Ovary (tissue), 9 donors: ENCODE measurements around the gene PXMP4. TPM values are rescaled to one million over a fixed set of nuclear protein-coding genes. Genes with fewer than 3 reads are reported as not detected.

ENCODE experiments used
- DNase-seq, 5 donors: peaks; one replicate each; pipeline ENCODE4 v3.0.0-alpha.2; 2019 to 2020
- H3K27ac ChIP-seq, 2 donors: fragments of 200-600 bp; one replicate each; pipeline versions ENCODE4 v1.5.1 to v1.8.0; 2019 to 2022
- H3K27me3 ChIP-seq: fragments of 200-600 bp; one replicate; pipeline ENCODE4 v1.8.0; 2022
- H3K36me3 ChIP-seq: fragments of 200-600 bp; sonication (generic); one replicate; pipeline ENCODE4 v1.5.1; 2019
- H3K4me1 ChIP-seq: one replicate; pipeline ENCODE4 v1.8.1; 2013; ENCODE audit warnings: mild to moderate bottlenecking, moderate library complexity; ENCODE audit not compliant: insufficient read depth
- H3K4me3 ChIP-seq: fragments of 200-600 bp; sonication (generic); one replicate; pipeline ENCODE4 v1.5.1; 2017
- H3K9me3 ChIP-seq, 2 donors: fragments of 200-600 bp in 1 of 2; sonication (generic) in 1 of 2; one replicate each; pipeline versions ENCODE4 v1.5.1 to v1.8.1; 2013 to 2019; ENCODE audit warnings: mild to moderate bottlenecking in 1 of 2, moderate library complexity in 1 of 2
- EP300 ChIP-seq: sonication (generic); formaldehyde crosslinking; IDR thresholded peaks from one replicate; pipeline ENCODE4 v1.6.1; 2017; ENCODE audit warnings: antibody characterized with exemption
- POLR2A ChIP-seq: fragments of 450-650 bp; IDR thresholded peaks from one replicate; pipeline ENCODE4 v1.6.1; 2017; ENCODE audit warnings: antibody characterized with exemption, mild to moderate bottlenecking, moderate library complexity
- WGBS, 3 donors: extraction: QIAGEN DNeasy Blood & Tissue Kit in 1 of 3; methylation state at CpG; one replicate each; pipeline versions ENCODE4 v1.1.5 to v1.1.7; 2013 to 2017; 5-methylcytosine and 5-hydroxymethylcytosine counted together
- intact Hi-C, 4 donors: fragments of 100-400 bp; cut with DNase I; formaldehyde crosslinking; loops; one replicate each; pipeline versions ENCODE4 v1.11.0 to v1.15.1; 2022 to 2023
- polyA plus RNA-seq, 2 donors: library from polyadenylated mRNA; stranded (reverse); fragments of 200-250 nt in 1 of 2; fragments of 350-450 nt in 1 of 2; fragmentation: Illumina TruSeq in 1 of 2; extraction: RNeasy Lipid Tissue Mini Kit (QIAGEN cat#74804) in 1 of 2; gene quantifications; one replicate each; pipeline ENCODE4 v1.2.3, GENCODE V29; 2013 to 2014
- total RNA-seq, 7 donors: library from RNA; depleted of rRNA in 2 of 7; stranded (reverse); fragments of >200 nt in 2 of 7; fragmentation: NEBNext Ultra II Directional in 3 of 7; extraction: Animal tissue kit (Norgen Biotek cat#: 25700) in 3 of 7; gene quantifications; one replicate each; pipeline versions ENCODE4 v1.1.0 to v1.2.4, GENCODE V29; 2016 to 2023
- TF ChIP-seq, protein P1 (sequence below), 3 donors: fragments of 450-650 bp in 2 of 3; fragments of 200-600 bp in 1 of 3; IDR thresholded peaks; one replicate each; pipeline versions ENCODE4 v1.5.1 to v1.8.0; 2016 to 2022; ENCODE audit warnings: antibody characterized with exemption in 3 of 3, mild to moderate bottlenecking in 1 of 3
- donor health status: DM: no; HTN: no; CAD: no; lungs with moderate emphysema.
- donor health status: DM: no; HTN: no; CAD: no.
- donor health status: Bipolar disorder and iron deficiency.
- donor health status: DM: yes; HTN: yes; CAD: no.
- donor health status: DM: no; HTN: no; CAD: no.
- donor health status: DM: yes; HTN: yes; CAD: no.

Gene PXMP4
- total and polyA plus RNA-seq, 9 donors: 3.4 to 15.1 (median 10.3) TPM

- no peak for TF ChIP-seq EP300
- TF ChIP-seq POLR2A: no peak
- TF ChIP-seq, protein P1, sequence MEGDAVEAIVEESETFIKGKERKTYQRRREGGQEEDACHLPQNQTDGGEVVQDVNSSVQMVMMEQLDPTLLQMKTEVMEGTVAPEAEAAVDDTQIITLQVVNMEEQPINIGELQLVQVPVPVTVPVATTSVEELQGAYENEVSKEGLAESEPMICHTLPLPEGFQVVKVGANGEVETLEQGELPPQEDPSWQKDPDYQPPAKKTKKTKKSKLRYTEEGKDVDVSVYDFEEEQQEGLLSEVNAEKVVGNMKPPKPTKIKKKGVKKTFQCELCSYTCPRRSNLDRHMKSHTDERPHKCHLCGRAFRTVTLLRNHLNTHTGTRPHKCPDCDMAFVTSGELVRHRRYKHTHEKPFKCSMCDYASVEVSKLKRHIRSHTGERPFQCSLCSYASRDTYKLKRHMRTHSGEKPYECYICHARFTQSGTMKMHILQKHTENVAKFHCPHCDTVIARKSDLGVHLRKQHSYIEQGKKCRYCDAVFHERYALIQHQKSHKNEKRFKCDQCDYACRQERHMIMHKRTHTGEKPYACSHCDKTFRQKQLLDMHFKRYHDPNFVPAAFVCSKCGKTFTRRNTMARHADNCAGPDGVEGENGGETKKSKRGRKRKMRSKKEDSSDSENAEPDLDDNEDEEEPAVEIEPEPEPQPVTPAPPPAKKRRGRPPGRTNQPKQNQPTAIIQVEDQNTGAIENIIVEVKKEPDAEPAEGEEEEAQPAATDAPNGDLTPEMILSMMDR (IDR thresholded peaks at IDR 0.05): no peak
- H3K27me3 ChIP-seq: no peaks in the 10 kb centered on the region
- no peaks in the 10 kb centered on the region for H3K9me3 ChIP-seq
- H3K4me1 ChIP-seq: peaks cover 41% of the 10 kb centered on the region
- H3K4me3 ChIP-seq: no peak overlapping the region
- H3K27ac ChIP-seq: peak overlapping the region; percentile 93 to 97
- WGBS, 3 donors: 30 to 62% (median 34%) methylated on average over 10 to 15 of the region's 15 CpGs
- DNase-seq: peak; percentile 82 to 89 (median 84)
- H3K36me3 ChIP-seq: no peaks in the 10 kb centered on the region
- intact Hi-C loops: loop anchor here in 2 of 4 donors (5.0 to 10.0 kb wide), 2 partner anchors 54 to 137 kb away; partner anchors contain the start of genes CHMP4B (in 1 of the 2) and ZNF341 (in 1 of the 2)
These were observed 42.0 kb downstream of the PXMP4 start for GRCh38 chr20:33677991-33678702.

- WGBS, 3 donors: 79 to 87% (median 86%) methylated on average over 29 to 31 of the region's 31 CpGs
- H3K4me1 ChIP-seq: peaks cover 46% of the 10 kb centered on the region
- no peaks in the 10 kb centered on the region for H3K9me3 ChIP-seq
- no peaks in the 10 kb centered on the region for H3K27me3 ChIP-seq
- intact Hi-C loops: loop anchor here in 2 of 4 donors (5.0 to 10.0 kb wide), 2 partner anchors 55 to 138 kb away; partner anchors contain the start of genes CHMP4B (in 1 of the 2) and ZNF341 (in 1 of the 2)
- peak overlapping the region; percentile 93 to 97 for H3K27ac ChIP-seq
- TF ChIP-seq, protein P1 (IDR thresholded peaks at IDR 0.05): no peak
- no peak overlapping the region for H3K4me3 ChIP-seq
- H3K36me3 ChIP-seq: no peaks in the 10 kb centered on the region
- peak in 4 of 5 donors; percentile 22 to 65 (median 56) for DNase-seq
These were observed 43.2 kb downstream of the PXMP4 start for GRCh38 chr20:33676652-33677645.

DNA sequence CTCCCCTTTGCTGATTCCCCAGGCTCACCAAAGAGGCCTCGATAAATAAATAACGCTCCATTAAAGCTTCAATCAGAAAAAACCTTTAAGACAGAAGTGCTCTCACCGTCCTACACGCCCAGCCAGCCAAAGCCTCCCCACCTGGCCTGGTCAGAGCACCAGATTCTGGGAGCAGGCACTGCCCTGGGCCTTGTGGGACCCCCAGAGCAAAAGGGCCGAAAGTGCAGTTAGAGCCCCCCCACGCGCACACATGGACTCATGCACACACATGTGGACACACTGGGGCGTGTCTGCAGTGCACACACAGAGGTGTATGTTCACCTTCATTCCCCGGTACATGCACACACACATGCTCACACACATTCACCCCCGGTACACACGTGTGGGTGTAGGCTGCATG, 44.0 kb downstream of the PXMP4 start:
- DNase-seq: peak in 4 of 5 donors; percentile 29 to 64 (median 58)
- TF ChIP-seq, protein P1 (IDR thresholded peaks at IDR 0.05): no peak
- TF ChIP-seq EP300 (no peak), POLR2A (no peak)
- Histone ChIP-seq H3K4me3 (no peak overlapping the region), H3K9me3 (no peaks in the 10 kb centered on the region), H3K27me3 (no peaks in the 10 kb centered on the region), H3K4me1 (peaks cover 46% of the 10 kb centered on the region), H3K27ac (peak overlapping the region; percentile 93 to 97), H3K36me3 (no peaks in the 10 kb centered on the region)
- intact Hi-C loops: loop anchor here in 2 of 4 donors (5.0 to 10.0 kb wide), 2 partner anchors 56 to 139 kb away; partner anchors contain the start of genes CHMP4B (in 1 of the 2) and ZNF341 (in 1 of the 2)
- 50 to 66% (median 58%) methylated on average over 11 of the region's 11 CpGs for WGBS, 3 donors
